GM04504 (cell line): ENCODE measurements around the gene LRP10.

ENCODE experiments used
- DNase-seq: peaks from one replicate; pipeline ENCODE4 v3.0.0-alpha.2; 2012; ENCODE audit warnings: low read depth

LRP10 gene

GRCh38 chr14:22919601-22919921, 48.0 kb downstream of the LRP10 start:
- DNase-seq = no peak

- DNase-seq = no peak
Measured at GRCh38 chr14:22920697-22921096, 49.2 kb downstream of the LRP10 start.

DNA sequence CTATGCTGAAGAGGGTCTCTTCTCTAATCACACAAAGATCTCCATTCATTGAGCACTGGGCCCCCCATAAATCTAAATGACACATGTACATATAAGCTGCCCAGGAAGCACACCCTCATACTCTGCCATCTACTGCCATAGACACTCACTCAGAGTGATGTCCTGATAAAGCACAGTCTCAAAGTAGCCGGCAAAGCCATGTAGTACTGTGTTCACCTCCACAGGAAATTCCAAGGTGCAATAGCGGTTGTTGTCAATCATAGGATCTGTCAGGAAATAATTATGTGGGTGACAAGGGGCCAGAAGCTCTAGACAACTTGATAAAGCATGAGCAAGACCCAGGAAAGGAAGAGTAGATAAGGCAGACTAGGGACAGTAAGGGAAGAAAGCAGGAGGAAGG, 50.8 kb downstream of the LRP10 start:
- DNase-seq = no peak

DNA sequence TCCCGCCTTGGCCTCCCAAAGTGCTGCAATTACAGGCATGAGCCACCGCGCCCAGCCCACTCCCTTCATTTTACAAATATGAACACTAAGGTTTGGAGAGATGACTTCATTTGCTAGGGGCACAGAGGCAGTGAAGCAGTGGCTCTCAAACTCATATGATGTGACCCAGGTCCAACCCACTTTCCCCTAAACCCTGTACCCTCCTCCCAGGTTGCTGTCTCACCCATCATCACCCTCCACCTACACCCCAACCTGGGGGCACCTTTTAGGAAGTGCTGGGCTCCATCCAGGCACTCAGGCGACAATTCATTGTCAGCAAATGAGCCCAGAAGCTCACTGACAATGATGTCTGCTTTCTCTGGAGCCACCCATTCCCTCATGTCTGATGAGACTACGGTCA, 52.2 kb downstream of the LRP10 start:
- no peak for DNase-seq

- no peak for DNase-seq
Measured at GRCh38 chr14:22925513-22925912, 54.0 kb downstream of the LRP10 start.

DNA sequence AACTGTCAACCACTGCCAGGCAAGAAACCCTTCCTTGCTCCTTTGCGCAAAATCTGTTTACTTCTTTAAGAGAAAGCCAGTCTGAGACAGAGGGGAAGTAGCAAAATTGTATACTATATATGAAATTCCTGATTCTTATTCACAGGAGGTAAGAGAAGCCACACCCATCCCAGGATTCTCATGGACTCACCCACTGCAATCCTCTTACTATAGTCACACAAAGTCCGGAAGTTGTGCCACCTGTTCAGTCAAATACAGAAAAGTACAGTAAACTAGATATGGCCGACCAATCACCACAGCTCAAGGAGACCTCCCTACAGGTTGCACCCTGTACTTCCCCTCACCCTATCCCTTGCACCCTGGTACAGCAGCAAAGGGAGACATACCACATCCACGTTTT, 54.8 kb downstream of the LRP10 start:
- DNase-seq = no peak

DNA sequence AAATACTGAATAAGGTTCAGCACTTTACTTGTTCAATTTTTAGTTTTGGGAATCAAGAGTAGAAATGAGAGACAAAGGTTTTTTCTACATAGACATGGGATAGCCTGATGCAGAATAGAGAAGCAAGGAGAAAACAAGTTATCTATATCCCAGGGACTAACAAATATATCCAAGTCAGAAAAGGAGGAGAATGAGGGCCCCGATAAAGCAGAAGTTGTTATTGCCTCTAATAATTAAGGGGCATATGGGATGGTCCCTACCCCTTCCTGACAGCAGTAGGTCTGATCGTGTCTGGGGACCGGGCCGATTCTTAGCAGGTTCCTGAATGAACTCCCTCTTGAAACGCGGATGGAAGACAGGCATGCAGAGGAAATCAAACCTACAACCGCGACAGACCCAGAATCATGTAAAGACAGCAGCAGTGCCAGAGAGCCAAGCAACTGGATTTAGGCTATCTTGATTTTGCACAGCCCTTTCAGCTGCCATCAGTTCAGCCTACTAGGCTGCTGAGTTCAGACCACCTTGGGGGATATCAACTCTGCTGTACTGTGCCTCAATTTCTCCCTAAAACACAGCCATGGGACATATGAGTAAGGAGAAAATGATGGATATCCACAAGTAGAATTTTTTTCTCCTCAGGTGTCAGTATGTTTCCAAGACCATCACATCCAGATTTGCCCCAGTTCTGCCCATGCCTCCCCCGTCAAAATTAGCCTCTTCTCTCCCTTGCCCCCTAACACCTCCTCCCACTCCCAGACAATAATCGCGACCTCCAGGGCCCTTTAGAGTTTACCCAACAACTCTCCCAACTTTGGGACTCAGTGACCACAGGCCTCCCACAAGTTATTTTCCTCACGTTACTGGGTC, 56.9 kb downstream of the LRP10 start:
- no peak for DNase-seq

- DNase-seq = peak; percentile 100
Measured at GRCh38 chr14:22929104-22929960, 57.8 kb downstream of the LRP10 start, which contains the start of gene PRMT5. Gene PRMT5 (minus strand): TSS chr14:22929376. CDS start chr14:22929361, 15 bp downstream.

GRCh38 chr14:22929961-22930364, 58.4 kb downstream of the LRP10 start:
- no peak for DNase-seq
